GM19438 (cell line): ENCODE results near the gene BMPR1B.
"Not testable (repeated sequence)": the region's sequence is repeated elsewhere in the genome, so short reads cannot be mapped to it uniquely, and the experiment has no call there.

Experiments used
- ATAC-seq: cut with Tn5 transposase; IDR thresholded peaks from one replicate; pipeline ENCODE4 v1.9.1; 2021; ENCODE audit warnings: low read depth; ENCODE audit not compliant: unreplicated experiment

Gene BMPR1B

GRCh38 chr4:94831607-94832006, 73.9 kb downstream of the BMPR1B start:
- ATAC-seq, result no peak

- ATAC-seq, result not testable (repeated sequence)
These were observed 74.6 kb downstream of the BMPR1B start for GRCh38 chr4:94832329-94832728.

- ATAC-seq, result no peak
These were observed 75.6 kb downstream of the BMPR1B start for GRCh38 chr4:94833394-94833793.

GRCh38 chr4:94834501-94834900, 76.7 kb downstream of the BMPR1B start:
- no peak for ATAC-seq

- ATAC-seq, result not testable (repeated sequence)
These were observed 83.6 kb downstream of the BMPR1B start for GRCh38 chr4:94841166-94841863.

GRCh38 chr4:94841864-94842221, 84.1 kb downstream of the BMPR1B start:
- ATAC-seq, result no peak

- ATAC-seq, result no peak
These were observed 85.5 kb downstream of the BMPR1B start for GRCh38 chr4:94843216-94843615.

- no peak for ATAC-seq
These were observed 90.6 kb downstream of the BMPR1B start for GRCh38 chr4:94848326-94848725.

- no peak for ATAC-seq
These were observed 92.1 kb downstream of the BMPR1B start for GRCh38 chr4:94849901-94850300.

GRCh38 chr4:94852616-94853015, 94.9 kb downstream of the BMPR1B start:
- ATAC-seq, result no peak

- no peak for ATAC-seq
These were observed 98.3 kb downstream of the BMPR1B start for GRCh38 chr4:94856030-94856429.

GRCh38 chr4:94870146-94870545, 112.4 kb downstream of the BMPR1B start:
- ATAC-seq, result no peak

GRCh38 chr4:94871644-94872305, 114.0 kb downstream of the BMPR1B start:
- no peak for ATAC-seq

- no peak for ATAC-seq
These were observed 120.2 kb downstream of the BMPR1B start for GRCh38 chr4:94877973-94878372.

- ATAC-seq, result no peak
These were observed 123.2 kb downstream of the BMPR1B start for GRCh38 chr4:94880956-94881355.

- no peak for ATAC-seq
These were observed 125.0 kb downstream of the BMPR1B start for GRCh38 chr4:94882756-94883155.

- ATAC-seq, result no peak
These were observed 129.3 kb downstream of the BMPR1B start for GRCh38 chr4:94887027-94887426.

GRCh38 chr4:94889523-94889922, 131.8 kb downstream of the BMPR1B start:
- no peak for ATAC-seq

- no peak for ATAC-seq
These were observed 132.2 kb downstream of the BMPR1B start for GRCh38 chr4:94889946-94890345.

GRCh38 chr4:94890579-94890978, 132.8 kb downstream of the BMPR1B start:
- no peak for ATAC-seq

- no peak for ATAC-seq
These were observed 134.3 kb downstream of the BMPR1B start for GRCh38 chr4:94892051-94892450.

GRCh38 chr4:94895081-94895480, 137.3 kb downstream of the BMPR1B start:
- no peak for ATAC-seq
